ENCODE data around the gene CACNA1B.

CACNA1B gene

GRCh38 chr9:138050472-138051330 lies 173.1 kb downstream of the CACNA1B start:
- DNase-seq (ENCODE audit: low read depth in 3 of 3, low spot score in 1 of 3), result no peak

DNA sequence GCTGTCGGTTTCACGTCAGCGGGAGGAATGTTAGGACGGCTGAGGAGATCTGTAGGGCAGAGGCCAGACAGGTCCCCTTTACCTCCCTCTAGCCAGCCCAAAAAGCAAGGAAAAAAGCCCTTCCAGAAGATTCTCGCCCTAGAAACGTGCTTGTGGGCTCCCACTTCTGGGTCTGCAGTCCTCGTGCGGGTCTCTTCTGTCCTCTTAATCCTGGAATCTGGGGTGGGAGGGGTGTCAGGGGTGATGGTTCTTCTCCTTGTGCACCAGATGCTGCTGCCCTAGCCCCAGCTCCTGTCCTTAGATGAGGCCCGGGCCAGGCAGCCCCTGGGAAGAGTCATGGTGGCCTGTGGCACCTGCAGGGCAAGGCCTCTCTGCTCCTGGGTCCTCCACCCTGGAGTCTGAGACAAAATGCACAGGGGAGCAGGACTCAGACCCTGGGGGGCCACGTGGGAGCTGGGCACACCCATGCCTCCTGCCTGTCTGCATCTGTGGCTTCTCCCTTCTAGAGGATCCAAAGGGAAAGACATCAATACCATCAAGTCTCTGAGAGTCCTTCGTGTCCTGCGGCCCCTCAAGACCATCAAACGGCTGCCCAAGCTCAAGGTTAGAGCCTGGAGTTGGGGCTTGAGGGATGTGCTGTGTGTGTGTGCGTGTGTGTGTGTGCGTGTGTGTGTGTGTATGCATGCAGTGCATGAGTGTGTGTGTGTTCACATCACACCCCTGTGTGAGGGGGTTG lies 174.2 kb downstream of the CACNA1B start:
- no peak for DNase-seq (ENCODE audit: low read depth in 3 of 3, low spot score in 1 of 3)

DNA sequence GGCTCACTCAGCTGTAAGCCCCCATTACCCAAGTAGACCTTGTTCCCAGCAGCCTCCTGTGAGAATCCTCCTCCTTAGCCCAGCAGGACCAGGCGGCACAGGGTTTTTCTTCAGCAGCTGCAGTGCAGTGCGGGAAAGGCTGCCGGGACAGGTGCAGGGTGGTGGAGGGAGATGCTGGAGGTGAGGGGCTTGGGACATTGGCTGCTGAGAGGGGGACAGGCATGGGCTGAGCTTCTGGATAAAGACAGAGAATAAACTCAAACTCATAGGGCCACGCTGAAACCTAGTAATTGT lies 174.7 kb downstream of the CACNA1B start:
- DNase-seq (ENCODE audit: low read depth in 3 of 3, low spot score in 1 of 3), result no peak

- no peak for DNase-seq (ENCODE audit: low read depth in 3 of 3, low spot score in 1 of 3)
Measured at GRCh38 chr9:138052635-138053320, 175.2 kb downstream of the CACNA1B start.

DNA sequence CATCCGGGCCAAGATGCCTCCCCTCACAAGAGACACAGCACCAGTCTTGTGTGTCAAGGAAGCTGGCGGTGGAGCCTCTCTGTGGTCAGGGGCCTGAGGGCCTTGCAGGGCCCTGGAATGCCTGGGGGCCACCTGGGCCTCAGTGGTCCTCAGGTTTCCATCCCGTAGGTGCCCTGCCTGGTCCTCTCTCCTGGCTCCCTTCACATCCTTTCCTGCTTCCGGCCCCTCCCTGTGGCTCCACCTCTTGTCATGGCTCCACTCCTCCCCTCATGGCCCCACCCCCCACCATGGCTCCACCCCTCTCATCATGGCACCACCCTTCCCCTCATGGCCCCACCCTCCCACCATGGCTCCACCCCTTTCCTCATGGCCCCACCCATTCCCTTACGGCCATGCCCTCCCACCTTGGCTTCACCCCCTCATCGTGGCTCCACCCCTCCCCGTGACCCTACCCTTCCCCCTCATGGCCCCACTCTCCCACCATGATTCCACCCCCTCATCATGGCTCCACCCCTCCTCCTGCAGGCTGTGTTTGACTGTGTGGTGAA lies 175.8 kb downstream of the CACNA1B start:
- no peak for DNase-seq (ENCODE audit: low read depth in 3 of 3, low spot score in 1 of 3)

DNA sequence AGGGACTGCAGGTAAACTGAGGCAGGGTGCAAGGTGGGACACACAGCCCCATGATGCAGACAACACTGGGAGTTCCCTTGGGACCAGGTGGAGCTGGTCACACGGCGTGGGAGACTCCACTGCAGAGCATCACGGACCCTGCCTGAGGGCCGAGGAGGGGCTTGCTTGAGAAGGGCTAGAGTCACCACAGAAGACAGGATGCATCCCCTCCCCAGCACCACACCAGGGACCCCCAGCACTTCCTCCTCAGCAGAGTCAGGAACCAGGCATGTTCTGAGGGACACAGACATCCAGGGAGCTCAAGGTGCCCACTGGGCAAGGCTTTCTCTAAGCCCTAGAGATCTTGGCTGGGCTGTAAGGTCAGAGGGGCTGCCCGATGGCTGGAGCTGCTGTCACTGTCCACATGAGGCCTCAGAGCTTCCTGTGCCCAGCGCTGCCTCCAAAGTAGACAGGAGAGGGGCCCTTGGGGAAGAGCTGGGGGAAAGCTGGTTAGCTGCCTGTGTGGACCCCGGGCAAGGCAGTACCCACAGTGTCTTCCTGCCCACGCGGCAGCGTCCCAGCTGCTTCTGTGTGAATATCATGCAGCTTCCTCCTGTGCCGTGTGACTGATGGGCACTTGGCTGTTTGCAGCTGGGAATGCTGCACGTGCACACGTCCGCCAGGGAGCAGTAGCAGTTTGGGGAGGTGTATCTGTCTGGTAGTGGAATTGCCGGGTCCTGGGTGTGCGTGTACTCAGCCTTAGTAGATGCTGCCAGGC lies 176.6 kb downstream of the CACNA1B start:
- no peak for DNase-seq (ENCODE audit: low read depth in 3 of 3, low spot score in 1 of 3)

DNA sequence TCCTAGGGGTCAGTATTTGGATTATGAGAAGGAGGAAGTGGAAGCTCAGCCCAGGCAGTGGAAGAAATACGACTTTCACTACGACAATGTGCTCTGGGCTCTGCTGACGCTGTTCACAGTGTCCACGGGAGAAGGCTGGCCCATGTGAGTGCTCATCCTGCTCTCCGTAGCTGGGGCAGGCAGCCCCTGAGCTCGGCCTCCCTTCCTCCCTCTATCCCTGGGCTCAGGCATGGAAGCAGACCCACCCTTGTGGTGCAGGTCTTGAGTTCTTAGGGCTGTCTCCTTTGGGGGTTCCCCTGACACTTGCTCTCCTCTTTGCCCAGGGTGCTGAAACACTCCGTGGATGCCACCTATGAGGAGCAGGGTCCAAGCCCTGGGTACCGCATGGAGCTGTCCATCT lies 180.1 kb downstream of the CACNA1B start:
- DNase-seq (ENCODE audit: low read depth in 3 of 3, low spot score in 1 of 3), result no peak

- DNase-seq (ENCODE audit: low read depth in 3 of 3, low spot score in 1 of 3), result no peak
Measured at GRCh38 chr9:138058181-138058580, 180.6 kb downstream of the CACNA1B start.

DNA sequence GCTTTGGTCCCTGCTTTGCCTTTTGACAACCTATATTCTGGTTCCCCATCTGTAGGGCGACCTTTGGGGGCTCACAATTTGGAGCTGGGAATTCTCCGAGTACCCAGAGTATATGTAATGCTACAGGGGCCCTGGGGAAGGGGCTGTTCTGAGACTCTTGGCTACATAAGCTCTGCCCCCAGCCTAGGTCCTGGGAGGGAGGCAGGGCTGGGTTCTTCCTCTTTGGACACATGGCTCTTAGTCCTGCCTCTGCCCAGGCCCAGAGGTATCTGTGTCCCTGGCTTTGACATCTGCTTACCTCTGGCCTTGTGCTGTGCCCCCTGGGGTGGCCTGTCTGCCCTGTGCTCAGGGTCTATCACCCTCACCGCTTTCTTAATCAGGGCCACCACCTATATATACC lies 181.6 kb downstream of the CACNA1B start:
- DNase-seq (ENCODE audit: low read depth in 3 of 3, low spot score in 1 of 3), result no peak

DNA sequence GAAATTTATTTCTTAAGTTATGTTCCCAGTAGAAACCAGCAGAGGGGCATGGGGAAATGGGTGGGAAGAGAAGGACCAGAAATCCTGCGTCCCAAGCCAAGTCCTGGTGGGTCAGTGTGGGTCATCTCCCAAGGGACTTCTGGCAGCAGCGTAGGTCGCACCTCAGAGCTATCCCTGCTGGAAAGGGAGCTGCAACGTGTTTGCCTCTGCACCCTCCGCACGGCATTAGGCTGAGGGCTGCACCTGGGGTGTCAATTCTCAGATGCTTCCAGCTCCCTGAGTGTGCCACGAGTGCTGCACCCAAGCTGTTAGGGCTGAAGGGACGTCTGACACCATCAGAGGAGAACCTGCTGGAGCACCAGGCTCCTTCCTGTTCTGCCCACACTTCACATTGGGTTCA lies 182.8 kb downstream of the CACNA1B start:
- no peak for DNase-seq (ENCODE audit: low read depth in 3 of 3, low spot score in 1 of 3)

GRCh38 chr9:138060881-138061280 lies 183.3 kb downstream of the CACNA1B start:
- no peak for DNase-seq (ENCODE audit: low read depth in 3 of 3, low spot score in 1 of 3)

DNA sequence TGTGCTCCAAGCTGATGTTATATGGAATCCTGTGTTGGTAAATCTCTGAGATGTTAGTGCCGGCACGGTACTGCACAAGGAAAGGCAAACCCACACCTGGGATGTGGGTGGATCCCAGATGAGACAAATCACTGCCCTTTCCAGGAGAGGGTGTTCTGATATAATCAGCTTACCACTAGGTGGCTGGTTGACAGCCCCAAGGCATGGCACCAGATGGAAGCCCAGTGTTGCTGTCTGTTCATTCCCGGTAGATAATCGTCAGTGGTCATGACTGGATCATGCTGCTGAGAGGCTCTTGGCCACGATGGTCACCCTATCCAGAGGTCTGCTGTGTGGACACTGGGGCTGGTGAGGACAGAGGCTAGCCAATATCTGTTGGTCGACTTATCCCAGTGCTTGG lies 184.0 kb downstream of the CACNA1B start:
- no peak for DNase-seq (ENCODE audit: low read depth in 3 of 3, low spot score in 1 of 3)

DNA sequence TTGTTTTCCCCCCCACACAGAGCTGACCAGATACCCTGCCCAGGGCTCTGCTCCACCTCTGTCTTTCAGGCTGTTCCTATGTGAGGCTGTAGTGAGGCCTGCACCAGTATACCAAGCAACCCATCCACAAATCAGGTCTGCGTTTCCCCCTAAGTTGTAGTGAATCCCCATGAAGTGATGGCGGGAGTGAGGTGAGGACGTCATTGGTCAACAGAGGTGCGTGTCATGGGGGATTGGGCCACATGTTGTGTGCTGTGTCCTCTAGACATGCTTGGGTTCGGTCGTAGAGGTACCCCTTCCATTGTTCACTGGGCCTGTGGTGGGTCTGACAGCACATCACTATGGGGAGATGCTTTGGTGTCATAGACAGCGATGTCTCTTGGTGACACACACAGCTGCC lies 184.6 kb downstream of the CACNA1B start:
- DNase-seq (ENCODE audit: low read depth in 3 of 3, low spot score in 1 of 3), result no peak

DNA sequence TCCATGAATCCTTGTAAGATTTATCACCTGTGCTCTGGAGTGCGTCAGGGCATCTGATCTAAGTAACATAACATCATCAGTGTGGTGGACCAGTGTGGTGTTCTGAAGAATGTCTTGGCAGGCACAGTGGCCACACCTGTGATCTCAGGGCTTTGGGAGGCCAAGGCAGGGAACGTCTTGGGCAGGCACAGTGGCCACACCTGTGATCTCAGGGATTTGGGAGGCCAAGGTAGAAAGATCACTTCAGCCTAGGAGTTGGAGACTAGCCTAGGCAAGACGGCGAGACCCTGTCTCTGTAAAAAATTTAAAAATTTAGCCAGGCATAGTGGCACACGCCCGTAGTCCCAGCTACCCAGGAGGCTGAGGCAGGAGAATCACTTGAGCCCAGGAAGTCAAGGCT lies 185.5 kb downstream of the CACNA1B start:
- no peak for DNase-seq (ENCODE audit: low read depth in 3 of 3, low spot score in 1 of 3)

DNA sequence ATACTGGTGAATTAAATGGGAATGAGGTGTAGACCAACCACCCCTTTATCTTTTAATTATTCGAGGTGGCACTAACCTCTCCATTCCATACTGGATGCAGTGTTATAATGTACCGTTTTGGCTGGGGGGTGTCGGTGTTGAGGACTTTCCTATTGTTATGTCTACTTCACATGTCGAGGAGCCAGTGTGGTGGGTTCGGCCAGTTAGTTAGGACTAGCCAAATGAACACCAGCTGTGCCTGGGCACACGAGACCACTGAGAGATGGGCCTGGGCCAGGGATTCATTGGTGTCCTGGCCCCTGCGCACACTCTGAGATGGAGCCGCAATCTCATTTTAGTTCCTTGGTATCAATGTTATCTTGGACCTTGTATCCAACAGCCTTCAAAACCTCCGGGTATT lies 186.2 kb downstream of the CACNA1B start:
- no peak for DNase-seq (ENCODE audit: low read depth in 3 of 3, low spot score in 1 of 3)

GRCh38 chr9:138064547-138064946 lies 187.0 kb downstream of the CACNA1B start:
- no peak for DNase-seq (ENCODE audit: low read depth in 3 of 3, low spot score in 1 of 3)

- DNase-seq (ENCODE audit: low read depth in 3 of 3, low spot score in 1 of 3), result no peak
Measured at GRCh38 chr9:138065287-138065686, 187.7 kb downstream of the CACNA1B start.

DNA sequence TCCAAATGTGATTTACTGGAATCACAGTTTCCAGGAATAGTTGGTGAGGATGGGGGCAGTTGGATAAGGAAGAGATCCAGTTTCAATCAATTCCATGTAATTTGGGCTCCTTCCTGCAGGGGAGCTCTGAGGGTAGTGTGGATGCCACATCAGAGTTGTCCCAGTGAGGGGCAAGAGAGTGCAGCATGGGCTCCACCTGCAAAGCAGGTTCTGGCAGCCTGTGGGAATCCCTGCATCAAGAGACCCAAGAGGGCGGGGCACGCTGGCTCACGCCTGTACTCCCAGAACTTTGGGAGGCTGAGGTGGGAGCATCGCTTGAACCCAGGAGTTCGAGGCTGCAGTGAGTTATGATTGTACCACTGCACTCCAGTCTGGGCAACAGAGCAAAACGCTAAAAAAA lies 188.5 kb downstream of the CACNA1B start:
- DNase-seq (ENCODE audit: low read depth in 3 of 3, low spot score in 1 of 3), result no peak

DNA sequence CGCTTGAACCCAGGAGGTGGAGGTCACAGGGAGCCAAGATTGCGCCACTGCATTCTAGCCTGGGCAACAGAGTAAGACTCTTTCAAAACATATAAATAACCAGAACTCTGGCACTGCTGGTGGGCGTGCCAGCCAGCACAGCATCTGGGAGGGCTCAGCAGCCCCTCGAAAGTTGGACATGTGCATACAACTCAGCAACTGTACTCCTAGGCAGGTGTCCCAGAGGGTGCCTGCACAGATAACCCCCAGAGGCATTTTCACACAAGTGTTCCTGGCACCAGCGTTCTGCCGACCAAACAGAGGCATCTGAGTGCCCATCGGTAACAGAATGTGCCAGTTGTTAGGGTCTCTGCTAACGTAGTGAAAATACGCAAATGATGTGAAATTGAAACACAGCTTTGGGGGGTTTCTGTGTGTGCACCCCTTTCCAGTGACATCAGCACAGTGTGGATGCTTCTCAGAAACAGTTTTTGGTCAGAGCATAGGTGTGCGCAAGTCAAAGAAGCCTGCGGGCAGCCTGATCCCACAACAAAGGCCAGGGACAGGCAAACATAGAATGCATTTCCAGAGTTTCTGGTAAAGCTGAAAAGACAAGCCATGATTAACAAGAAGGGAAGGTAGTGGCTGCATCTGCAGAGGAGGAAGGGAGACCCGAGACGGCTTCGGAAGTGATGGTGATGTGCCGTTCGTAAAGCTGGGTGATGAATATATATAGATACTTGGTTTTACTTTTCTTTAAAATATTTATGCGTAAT lies 190.2 kb downstream of the CACNA1B start:
- no peak for DNase-seq (ENCODE audit: low read depth in 3 of 3, low spot score in 1 of 3)

DNA sequence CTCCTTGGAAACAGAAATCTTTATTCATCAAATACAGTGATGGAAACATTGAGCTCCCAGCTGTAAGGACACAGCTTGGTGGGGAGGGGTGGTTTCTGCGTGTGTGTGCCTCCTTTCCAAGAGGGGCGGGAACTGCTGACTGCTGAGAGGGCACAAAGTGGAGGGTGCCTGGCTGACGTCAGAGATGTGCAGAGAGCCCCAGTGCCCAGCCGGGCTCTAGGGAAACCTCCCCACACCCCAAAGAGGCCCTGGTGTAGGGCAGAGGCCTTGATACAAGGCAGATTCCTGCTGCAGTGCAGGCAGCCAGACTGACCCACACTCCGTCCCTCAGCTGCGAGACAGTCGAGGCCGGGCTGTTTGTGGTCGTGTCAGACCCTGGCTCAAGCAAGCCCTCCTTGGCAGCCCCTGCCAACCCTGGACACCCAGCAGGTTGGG lies 191.0 kb downstream of the CACNA1B start:
- DNase-seq (ENCODE audit: low read depth in 3 of 3, low spot score in 1 of 3), result no peak

All from stimulated activated CD4-positive, alpha-beta T cell treated with anti-CD3 and anti-CD28 coated beads, TNF-alpha, amount 100 ng/mL, for 1 hour (primary cell).